Tibial nerve (tissue), 4 donors: Measurements from ENCODE around the gene EPHA6.

Experiments used
- EP300 ChIP-seq, 2 donors: sonication (generic); formaldehyde crosslinking; IDR thresholded peaks; one replicate each; pipeline ENCODE4 v1.6.1; 2017; ENCODE audit warnings: antibody characterized with exemption in 2 of 2, mild to moderate bottlenecking in 1 of 2
- POLR2A ChIP-seq, 2 donors: fragments of 450-650 bp; IDR thresholded peaks; one replicate each; pipeline ENCODE4 v1.6.1; 2017; ENCODE audit warnings: antibody characterized with exemption in 2 of 2, mild to moderate bottlenecking in 2 of 2, moderate library complexity in 2 of 2
- TF ChIP-seq, protein P1 (sequence below), 5 experiments: fragments of 200-600 bp in 3 of 5; fragments of 450-650 bp in 2 of 5; sonication (generic) in 3 of 5; IDR thresholded peaks; one replicate each; pipeline ENCODE4 v1.5.1; 2016 to 2019; ENCODE audit warnings: antibody characterized with exemption in 5 of 5, mild to moderate bottlenecking in 3 of 5, moderate library complexity in 2 of 5

DNA sequence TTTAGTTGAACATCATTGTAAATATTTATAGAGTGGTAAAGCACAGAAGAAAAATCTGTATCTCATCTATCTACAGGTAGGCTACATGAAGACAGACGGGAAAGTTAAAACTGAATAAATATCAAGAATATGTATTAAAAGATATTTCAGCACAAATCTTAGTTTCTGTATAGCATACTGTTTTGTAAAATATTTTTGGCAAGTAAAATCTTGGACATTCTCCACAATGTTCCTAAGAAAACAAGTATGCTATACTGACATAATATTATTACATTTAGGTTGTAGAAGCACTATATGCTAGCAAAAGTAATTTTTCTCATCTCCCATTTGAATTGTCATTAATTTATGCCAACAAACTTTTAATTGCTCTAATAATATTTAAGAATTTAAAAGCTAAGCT is 623.7 kb downstream of the EPHA6 start:
- TF ChIP-seq, protein P1, sequence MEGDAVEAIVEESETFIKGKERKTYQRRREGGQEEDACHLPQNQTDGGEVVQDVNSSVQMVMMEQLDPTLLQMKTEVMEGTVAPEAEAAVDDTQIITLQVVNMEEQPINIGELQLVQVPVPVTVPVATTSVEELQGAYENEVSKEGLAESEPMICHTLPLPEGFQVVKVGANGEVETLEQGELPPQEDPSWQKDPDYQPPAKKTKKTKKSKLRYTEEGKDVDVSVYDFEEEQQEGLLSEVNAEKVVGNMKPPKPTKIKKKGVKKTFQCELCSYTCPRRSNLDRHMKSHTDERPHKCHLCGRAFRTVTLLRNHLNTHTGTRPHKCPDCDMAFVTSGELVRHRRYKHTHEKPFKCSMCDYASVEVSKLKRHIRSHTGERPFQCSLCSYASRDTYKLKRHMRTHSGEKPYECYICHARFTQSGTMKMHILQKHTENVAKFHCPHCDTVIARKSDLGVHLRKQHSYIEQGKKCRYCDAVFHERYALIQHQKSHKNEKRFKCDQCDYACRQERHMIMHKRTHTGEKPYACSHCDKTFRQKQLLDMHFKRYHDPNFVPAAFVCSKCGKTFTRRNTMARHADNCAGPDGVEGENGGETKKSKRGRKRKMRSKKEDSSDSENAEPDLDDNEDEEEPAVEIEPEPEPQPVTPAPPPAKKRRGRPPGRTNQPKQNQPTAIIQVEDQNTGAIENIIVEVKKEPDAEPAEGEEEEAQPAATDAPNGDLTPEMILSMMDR (IDR thresholded peaks at IDR 0.05) = no peak
- TF ChIP-seq POLR2A (IDR thresholded peaks at IDR 0.05) (no peak), EP300 (IDR thresholded peaks at IDR 0.05) (no peak)
